GM12873 (cell line): ENCODE data around the gene CDKL4.

ENCODE experiments used
- CTCF ChIP-seq: IDR thresholded peaks from 2 replicates; pipeline ENCODE4 v1.5.1; 2012; ENCODE audit warnings: low read depth, mild to moderate bottlenecking, moderate library complexity, low read length, control low read depth; ENCODE audit not compliant: insufficient read depth; ENCODE audit errors: missing control alignments

CDKL4 gene

GRCh38 chr2:39154944-39155343, 88.8 kb downstream of the CDKL4 start:
- TF ChIP-seq CTCF = no peak

GRCh38 chr2:39153312-39153711, 90.5 kb downstream of the CDKL4 start:
- no peak for TF ChIP-seq CTCF

GRCh38 chr2:39152504-39152903, 91.3 kb downstream of the CDKL4 start:
- no peak for TF ChIP-seq CTCF

- no peak for TF ChIP-seq CTCF
These were observed 92.8 kb downstream of the CDKL4 start for GRCh38 chr2:39150890-39151497.

- no peak for TF ChIP-seq CTCF
These were observed 93.6 kb downstream of the CDKL4 start for GRCh38 chr2:39150102-39150562.

GRCh38 chr2:39146630-39147029, 97.1 kb downstream of the CDKL4 start:
- no peak for TF ChIP-seq CTCF

- no peak for TF ChIP-seq CTCF
These were observed 97.8 kb downstream of the CDKL4 start for GRCh38 chr2:39145906-39146421.

- TF ChIP-seq CTCF = no peak
These were observed 99.4 kb downstream of the CDKL4 start for GRCh38 chr2:39144416-39144815.
